SU-DHL-6 (cell line): ENCODE measurements around the gene PDE1A.
A peak's percentile ranks its signal among the peaks of the same experiment; 100 is the strongest.

ENCODE experiments used
- H2AFZ ChIP-seq: fragments of 200-600 bp; sonication (generic); 2 replicates; pipeline ENCODE4 v1.6.1; 2014; ENCODE audit warnings: low read depth, mild to moderate bottlenecking, moderate library complexity, mixed read lengths, antibody characterized with exemption, low read length; ENCODE audit not compliant: severe bottlenecking
- H3F3A ChIP-seq: fragments of 200-600 bp; shearing (Covaris generic); 2 replicates; pipeline ENCODE4 v1.6.0; 2016; ENCODE audit warnings: antibody characterized with exemption, mild to moderate bottlenecking; ENCODE audit not compliant: insufficient read depth
- H3K27ac ChIP-seq: fragments of 200-600 bp; sonication (generic); 2 replicates; pipeline ENCODE4 v1.5.1; 2016; ENCODE audit warnings: low read depth, mild to moderate bottlenecking, low read length, moderate library complexity, mixed read lengths
- H3K27me3 ChIP-seq: fragments of 200-600 bp; sonication (generic), shearing (Covaris generic); 2 replicates; pipeline ENCODE4 v1.6.0; 2014; ENCODE audit warnings: mild to moderate bottlenecking, low read length
- H3K36me3 ChIP-seq: fragments of 200-600 bp; sonication (generic); 2 replicates; pipeline ENCODE4 v1.6.1; 2014; ENCODE audit warnings: mild to moderate bottlenecking, low read length, mixed read lengths
- H3K4me2 ChIP-seq: fragments of 300-600, 200-600 bp; shearing (Covaris generic), sonication (generic); 2 replicates; pipeline ENCODE4 v1.6.0; 2014; ENCODE audit warnings: low read length, low read depth, mild to moderate bottlenecking; ENCODE audit not compliant: poor library complexity, severe bottlenecking
- H3K4me3 ChIP-seq: fragments of 200-600 bp; sonication (generic); 2 replicates; pipeline ENCODE4 v1.5.1; 2014; ENCODE audit warnings: antibody characterized with exemption, low read length, mild to moderate bottlenecking, mixed read lengths; ENCODE audit not compliant: insufficient read depth, poor library complexity, severe bottlenecking
- H3K79me2 ChIP-seq: fragments of 200-600 bp; sonication (generic); 2 replicates; pipeline ENCODE4 v1.6.1; 2014; ENCODE audit warnings: mild to moderate bottlenecking, low read length, moderate library complexity; ENCODE audit not compliant: insufficient read depth
- H3K9ac ChIP-seq: fragments of 200-600 bp; sonication (generic); 2 replicates; pipeline ENCODE4 v1.7.0; 2014; ENCODE audit warnings: mild to moderate bottlenecking, low read length
- H3K9me2 ChIP-seq: fragments of 200-600 bp; sonication (generic); replicated peaks from 2 replicates; pipeline ENCODE4 v1.6.1; 2014; ENCODE audit warnings: low read length; ENCODE audit not compliant: insufficient read depth
- H3K9me3 ChIP-seq: fragments of 200-600 bp; sonication (generic); 2 replicates; pipeline ENCODE4 v1.6.1; 2014; ENCODE audit warnings: low read length, mixed read lengths; ENCODE audit not compliant: insufficient read depth
- H4K20me1 ChIP-seq: fragments of 200-600 bp; sonication (generic); 2 replicates; pipeline ENCODE4 v1.6.1; 2014; ENCODE audit warnings: low read depth, mild to moderate bottlenecking, antibody characterized with exemption, low read length, moderate library complexity, mixed read lengths
- CTCF ChIP-seq: fragments of 200-600 bp; sonication (generic); IDR thresholded peaks from one replicate; pipeline ENCODE4 v1.5.1; 2017; ENCODE audit warnings: antibody characterized with exemption, mild to moderate bottlenecking, low read length, moderate library complexity; ENCODE audit not compliant: insufficient read depth, poor library complexity, severe bottlenecking
- EZH2phosphoT487 ChIP-seq: fragments of 200-600 bp; sonication (generic), shearing (Covaris generic); conservative IDR thresholded peaks from 2 replicates; pipeline ENCODE4 v1.6.1; 2018; ENCODE audit warnings: mild to moderate bottlenecking, antibody characterized with exemption, low read length, moderate library complexity, mixed read lengths

PDE1A gene

GRCh38 chr2:182191061-182191460, 235.8 kb downstream of the PDE1A start:
- Histone ChIP-seq H3F3A (no peaks in the 10 kb centered on the region), H3K9me3 (no peaks in the 10 kb centered on the region), H4K20me1 (no peaks in the 10 kb centered on the region), H3K79me2 (no peaks in the 10 kb centered on the region), H2AFZ (no peak overlapping the region), H3K4me2 (no peak overlapping the region), H3K36me3 (no peaks in the 10 kb centered on the region), H3K4me3 (no peak overlapping the region), H3K9ac (no peak overlapping the region), H3K27me3 (no peaks in the 10 kb centered on the region), H3K9me2 (no peaks in the 10 kb centered on the region), H3K27ac (no peak overlapping the region)
- TF ChIP-seq EZH2phosphoT487: no peak
- TF ChIP-seq CTCF: no peak

- H3K4me2 ChIP-seq: no peak overlapping the region
- H3K9ac ChIP-seq: no peak overlapping the region
- no peaks in the 10 kb centered on the region for H3K27me3 ChIP-seq
- H3K9me3 ChIP-seq: no peaks in the 10 kb centered on the region
- no peaks in the 10 kb centered on the region for H3K36me3 ChIP-seq
- H3K9me2 ChIP-seq: no peaks in the 10 kb centered on the region
- H3K4me3 ChIP-seq: no peak overlapping the region
- H4K20me1 ChIP-seq: no peaks in the 10 kb centered on the region
- H3F3A ChIP-seq: no peaks in the 10 kb centered on the region
- no peak for TF ChIP-seq CTCF
- no peak for TF ChIP-seq EZH2phosphoT487
- H2AFZ ChIP-seq: no peak overlapping the region
- H3K27ac ChIP-seq: no peak overlapping the region
- no peaks in the 10 kb centered on the region for H3K79me2 ChIP-seq
These were observed 239.7 kb downstream of the PDE1A start for GRCh38 chr2:182187130-182187529.

- H3K9me2 ChIP-seq: no peaks in the 10 kb centered on the region
- no peak overlapping the region for H2AFZ ChIP-seq
- H3K36me3 ChIP-seq: no peaks in the 10 kb centered on the region
- no peaks in the 10 kb centered on the region for H3K27me3 ChIP-seq
- no peak overlapping the region for H3K4me2 ChIP-seq
- no peak overlapping the region for H3K27ac ChIP-seq
- H3K9me3 ChIP-seq: no peaks in the 10 kb centered on the region
- TF ChIP-seq CTCF (peak; percentile 70), EZH2phosphoT487 (no peak)
- H3K9ac ChIP-seq: no peak overlapping the region
- H3F3A ChIP-seq: no peaks in the 10 kb centered on the region
- H3K79me2 ChIP-seq: no peaks in the 10 kb centered on the region
- no peak overlapping the region for H3K4me3 ChIP-seq
- H4K20me1 ChIP-seq: no peaks in the 10 kb centered on the region
These were observed 240.6 kb downstream of the PDE1A start for GRCh38 chr2:182186132-182186735.
